Karpas-422 (cell line): ENCODE results near the gene ZNF787. TPM values are rescaled to one million over a fixed set of nuclear protein-coding genes. Genes with fewer than 3 reads are reported as not detected.

Source experiments
- DNase-seq: peaks from one replicate; pipeline ENCODE4 v3.0.0-alpha.2; 2015
- H2AFZ ChIP-seq: fragments of 200-600 bp; sonication (generic); 2 replicates; pipeline ENCODE4 v1.6.1; 2014; ENCODE audit warnings: antibody characterized with exemption, low read length, mixed read lengths
- H3K27ac ChIP-seq: fragments of 200-600 bp; sonication (generic); 2 replicates; pipeline ENCODE4 v1.5.1; 2014; ENCODE audit warnings: mild to moderate bottlenecking, low read length, moderate library complexity
- H3K27me3 ChIP-seq: fragments of 200-600 bp; sonication (generic); 2 replicates; pipeline ENCODE4 v1.6.1; 2014; ENCODE audit warnings: low read length, mixed read lengths
- H3K36me3 ChIP-seq: fragments of 200-600 bp; sonication (generic); 2 replicates; pipeline ENCODE4 v1.6.1; 2014; ENCODE audit warnings: low read length, mixed read lengths; ENCODE audit not compliant: insufficient read depth
- H3K4me1 ChIP-seq: fragments of 200-600 bp; sonication (generic); 2 replicates; pipeline ENCODE4 v1.6.1; 2014; ENCODE audit warnings: mild to moderate bottlenecking, low read length, mixed read lengths
- H3K4me2 ChIP-seq: fragments of 200-600 bp; sonication (generic); 2 replicates; pipeline ENCODE4 v1.6.1; 2014; ENCODE audit warnings: low read length, low read depth, mild to moderate bottlenecking; ENCODE audit not compliant: poor library complexity, severe bottlenecking
- H3K4me3 ChIP-seq: fragments of 200-600 bp; sonication (generic); 2 replicates; pipeline ENCODE4 v1.5.1; 2014; ENCODE audit warnings: mild to moderate bottlenecking, antibody characterized with exemption, low read length, mixed read lengths
- H3K79me2 ChIP-seq: fragments of 200-600 bp; sonication (generic); 2 replicates; pipeline ENCODE4 v1.6.1; 2014; ENCODE audit warnings: mild to moderate bottlenecking, low read length, mixed read lengths
- H3K9ac ChIP-seq: fragments of 200-600 bp; sonication (generic); 2 replicates; pipeline ENCODE4 v1.6.0; 2014; ENCODE audit warnings: low read length
- H3K9me2 ChIP-seq: fragments of 200-600 bp; sonication (generic), shearing (Covaris generic); replicated peaks from 2 replicates; pipeline ENCODE4 v1.6.0; 2014; ENCODE audit warnings: mild to moderate bottlenecking, low read length, moderate library complexity; ENCODE audit not compliant: insufficient read depth
- H3K9me3 ChIP-seq: fragments of 300-700, 200-600 bp; sonication (generic); 2 replicates; pipeline ENCODE4 v1.6.1; 2014; ENCODE audit warnings: low read length, mixed read lengths
- H4K20me1 ChIP-seq: fragments of 200-600 bp; sonication (generic); 2 replicates; pipeline ENCODE4 v1.6.1; 2014; ENCODE audit warnings: mild to moderate bottlenecking, antibody characterized with exemption, low read length, low read depth; ENCODE audit not compliant: insufficient read depth
- total RNA-seq: library from RNA; depleted of rRNA; stranded (reverse); fragments of >200 nt; shearing (Covaris generic); gene quantifications from 2 replicates; pipeline ENCODE4 v1.2.3, GENCODE V29; 2014; ENCODE audit warnings: low replicate concordance

Gene ZNF787
- total RNA-seq, 1 experiment from 2014 or later = 26.2 TPM

GRCh38 chr19:56159009-56159559 lies 38.0 kb upstream of the ZNF787 start:
- Histone ChIP-seq H3K9me3 (no peaks in the 10 kb centered on the region), H3K4me2 (no peak overlapping the region), H3K9me2 (no peaks in the 10 kb centered on the region), H2AFZ (no peak overlapping the region), H3K27me3 (no peaks in the 10 kb centered on the region), H3K4me3 (no peak overlapping the region), H3K4me1 (no peaks in the 10 kb centered on the region), H3K9ac (no peak overlapping the region), H3K79me2 (0 out of 2 replicates have a peak, but pooled peaks cover 3% of the 10 kb centered on the region), H4K20me1 (peaks cover 8% of the 10 kb centered on the region; the same call in 1 of the 2 replicates), H3K36me3 (no peaks in the 10 kb centered on the region), H3K27ac (no peak overlapping the region)
- DNase-seq = no peak

- Histone ChIP-seq H3K4me2 (no peak overlapping the region), H2AFZ (no peak overlapping the region), H3K36me3 (peaks cover 4% of the 10 kb centered on the region)
These were observed 37.2 kb upstream of the ZNF787 start for GRCh38 chr19:56158170-56158757.

GRCh38 chr19:56156768-56157167 lies 35.7 kb upstream of the ZNF787 start:
- Histone ChIP-seq H3K27me3 (no peaks in the 10 kb centered on the region), H3K9me3 (no peaks in the 10 kb centered on the region), H3K36me3 (peaks cover 4% of the 10 kb centered on the region), H3K4me3 (no peak overlapping the region), H3K27ac (no peak overlapping the region), H3K9me2 (no peaks in the 10 kb centered on the region), H3K4me2 (no peak overlapping the region), H3K9ac (no peak overlapping the region), H3K4me1 (no peaks in the 10 kb centered on the region), H3K79me2 (peaks cover 17% of the 10 kb centered on the region; the same call in 1 of the 2 replicates), H4K20me1 (peaks cover 21% of the 10 kb centered on the region; the same call in 1 of the 2 replicates), H2AFZ (no peak overlapping the region)
- DNase-seq = no peak

More at GRCh38 chr19:56158170-56158757, 37.2 kb upstream of the ZNF787 start:
- no peak overlapping the region for H3K9ac ChIP-seq
- peaks cover 8% of the 10 kb centered on the region; the same call in 1 of the 2 replicates for H4K20me1 ChIP-seq
- H3K4me3 ChIP-seq = no peak overlapping the region
- H3K27ac ChIP-seq = no peak overlapping the region
- H3K79me2 ChIP-seq = peaks cover 7% of the 10 kb centered on the region; the same call in 1 of the 2 replicates
- DNase-seq = no peak
- H3K9me2 ChIP-seq = no peaks in the 10 kb centered on the region
- no peaks in the 10 kb centered on the region for H3K27me3 ChIP-seq
- no peaks in the 10 kb centered on the region for H3K9me3 ChIP-seq
- no peaks in the 10 kb centered on the region for H3K4me1 ChIP-seq

GRCh38 chr19:56155124-56155687 lies 34.1 kb upstream of the ZNF787 start:
- peaks cover 26% of the 10 kb centered on the region for H4K20me1 ChIP-seq
- no peak overlapping the region for H3K4me3 ChIP-seq
- no peak overlapping the region for H3K27ac ChIP-seq
- H2AFZ ChIP-seq = no peak overlapping the region
- no peaks in the 10 kb centered on the region for H3K9me3 ChIP-seq
- H3K27me3 ChIP-seq = no peaks in the 10 kb centered on the region
- no peak overlapping the region for H3K4me2 ChIP-seq
- H3K79me2 ChIP-seq = peaks cover 24% of the 10 kb centered on the region
- H3K9ac ChIP-seq = no peak overlapping the region
- DNase-seq = no peak
- no peaks in the 10 kb centered on the region for H3K9me2 ChIP-seq
- H3K36me3 ChIP-seq = peaks cover 4% of the 10 kb centered on the region
- H3K4me1 ChIP-seq = no peaks in the 10 kb centered on the region

- Histone ChIP-seq H3K36me3 (peaks cover 4% of the 10 kb centered on the region), H3K9me2 (no peaks in the 10 kb centered on the region), H2AFZ (no peak overlapping the region), H3K27ac (no peak overlapping the region), H3K79me2 (peaks cover 36% of the 10 kb centered on the region), H4K20me1 (peaks cover 33% of the 10 kb centered on the region), H3K4me3 (no peak overlapping the region), H3K27me3 (no peaks in the 10 kb centered on the region), H3K9ac (no peak overlapping the region), H3K4me1 (no peaks in the 10 kb centered on the region), H3K4me2 (no peak overlapping the region), H3K9me3 (no peaks in the 10 kb centered on the region)
- DNase-seq = no peak
These were observed 32.4 kb upstream of the ZNF787 start for GRCh38 chr19:56153507-56153906.

GRCh38 chr19:56152644-56153043 lies 31.5 kb upstream of the ZNF787 start:
- H2AFZ ChIP-seq = no peak overlapping the region
- peaks cover 33% of the 10 kb centered on the region for H4K20me1 ChIP-seq
- no peak overlapping the region for H3K4me2 ChIP-seq
- H3K27me3 ChIP-seq = no peaks in the 10 kb centered on the region
- no peaks in the 10 kb centered on the region for H3K9me2 ChIP-seq
- DNase-seq = no peak
- H3K36me3 ChIP-seq = peaks cover 10% of the 10 kb centered on the region
- H3K4me3 ChIP-seq = no peak overlapping the region
- H3K27ac ChIP-seq = no peak overlapping the region
- peaks cover 36% of the 10 kb centered on the region for H3K79me2 ChIP-seq
- no peaks in the 10 kb centered on the region for H3K9me3 ChIP-seq
- H3K9ac ChIP-seq = no peak overlapping the region
- no peaks in the 10 kb centered on the region for H3K4me1 ChIP-seq

GRCh38 chr19:56150358-56150757 lies 29.3 kb upstream of the ZNF787 start:
- DNase-seq = no peak
- Histone ChIP-seq H3K9me3 (no peaks in the 10 kb centered on the region), H3K27me3 (no peaks in the 10 kb centered on the region), H3K79me2 (peaks cover 45% of the 10 kb centered on the region), H3K27ac (no peak overlapping the region), H3K36me3 (peaks cover 10% of the 10 kb centered on the region), H3K4me2 (no peak overlapping the region), H3K9me2 (no peaks in the 10 kb centered on the region), H3K9ac (no peak overlapping the region), H3K4me1 (no peaks in the 10 kb centered on the region), H2AFZ (no peak overlapping the region), H3K4me3 (no peak overlapping the region), H4K20me1 (peaks cover 30% of the 10 kb centered on the region)

- Histone ChIP-seq H3K4me1 (no peaks in the 10 kb centered on the region), H3K36me3 (peaks cover 10% of the 10 kb centered on the region), H3K4me3 (no peak overlapping the region), H3K9me3 (no peaks in the 10 kb centered on the region), H2AFZ (no peak overlapping the region), H3K27ac (no peak overlapping the region), H3K9me2 (no peaks in the 10 kb centered on the region), H4K20me1 (peaks cover 25% of the 10 kb centered on the region), H3K4me2 (no peak overlapping the region), H3K9ac (no peak overlapping the region), H3K79me2 (peaks cover 50% of the 10 kb centered on the region), H3K27me3 (no peaks in the 10 kb centered on the region)
- no peak for DNase-seq
These were observed 28.6 kb upstream of the ZNF787 start for GRCh38 chr19:56149656-56150038.
